HuH-7.5 (cell line): ENCODE data around the gene MMP19.
"Not testable (repeated sequence)": the region's sequence is repeated elsewhere in the genome, so short reads cannot be mapped to it uniquely, and the experiment has no call there.

Experiments
- DNase-seq: peaks from one replicate; pipeline ENCODE4 v3.0.0; 2011; ENCODE audit warnings: low spot score

The MMP19 gene, protein sequence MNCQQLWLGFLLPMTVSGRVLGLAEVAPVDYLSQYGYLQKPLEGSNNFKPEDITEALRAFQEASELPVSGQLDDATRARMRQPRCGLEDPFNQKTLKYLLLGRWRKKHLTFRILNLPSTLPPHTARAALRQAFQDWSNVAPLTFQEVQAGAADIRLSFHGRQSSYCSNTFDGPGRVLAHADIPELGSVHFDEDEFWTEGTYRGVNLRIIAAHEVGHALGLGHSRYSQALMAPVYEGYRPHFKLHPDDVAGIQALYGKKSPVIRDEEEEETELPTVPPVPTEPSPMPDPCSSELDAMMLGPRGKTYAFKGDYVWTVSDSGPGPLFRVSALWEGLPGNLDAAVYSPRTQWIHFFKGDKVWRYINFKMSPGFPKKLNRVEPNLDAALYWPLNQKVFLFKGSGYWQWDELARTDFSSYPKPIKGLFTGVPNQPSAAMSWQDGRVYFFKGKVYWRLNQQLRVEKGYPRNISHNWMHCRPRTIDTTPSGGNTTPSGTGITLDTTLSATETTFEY

DNA sequence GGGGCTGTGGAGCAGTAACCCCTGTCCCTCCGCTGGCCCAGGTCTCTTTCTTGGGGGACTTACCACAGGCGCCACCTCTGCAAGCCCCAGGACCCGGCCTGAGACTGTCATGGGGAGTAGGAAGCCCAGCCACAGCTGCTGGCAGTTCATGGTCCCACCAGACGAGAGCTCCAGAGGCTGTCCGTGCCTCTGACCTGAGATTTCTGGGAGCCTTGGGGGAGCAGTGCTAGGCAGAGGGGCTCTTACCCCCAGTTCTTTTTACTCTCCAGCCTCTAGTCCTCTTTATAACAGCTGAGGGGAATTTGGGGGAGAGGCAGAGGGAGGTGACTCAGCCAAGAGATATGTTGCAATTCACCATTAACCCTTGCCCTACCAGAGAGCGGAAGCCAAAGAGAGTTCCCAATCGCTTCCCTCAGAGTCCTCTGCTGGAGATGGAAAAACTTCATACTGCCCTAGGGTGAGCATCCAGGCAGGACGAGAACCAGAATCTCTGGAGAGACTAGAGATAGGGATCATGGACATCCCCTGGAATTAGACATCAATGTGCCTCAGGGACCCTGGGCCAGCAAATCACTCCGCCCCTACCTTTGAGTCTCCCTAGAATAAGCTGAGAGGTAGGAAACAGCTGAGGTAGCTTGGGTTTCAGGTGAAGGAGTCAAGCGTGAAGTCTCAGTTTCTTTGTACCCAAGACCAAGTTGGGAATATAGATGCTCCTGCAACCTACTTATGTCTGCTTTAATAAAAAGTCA lies at the start of gene MMP19:
Gene MMP19 (minus strand): TSS at position 256 of the 749 bp plus-strand sequence. CDS start 106 bp downstream, at position 150.
- DNase-seq, result no peak

DNA sequence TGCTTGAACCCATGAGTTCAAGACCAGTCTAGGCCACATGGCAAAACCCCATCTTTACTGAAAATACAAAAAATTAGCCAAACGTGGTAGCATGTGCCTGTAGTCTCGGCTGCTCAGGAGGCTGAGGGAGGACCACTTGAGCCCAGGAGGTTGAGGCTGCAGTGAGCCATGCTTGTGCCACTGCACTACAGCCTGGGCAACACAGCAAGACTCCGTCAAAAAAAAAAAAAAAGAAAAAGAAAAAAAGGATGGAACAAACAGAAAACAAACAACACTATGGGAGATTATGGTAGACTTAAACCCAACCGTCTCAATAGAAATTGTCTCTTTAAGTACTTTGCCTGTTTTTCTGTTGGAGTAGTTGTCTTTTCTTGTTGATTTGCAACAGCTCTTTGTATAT lies 48.6 kb upstream of the MMP19 start:
- no peak for DNase-seq

DNA sequence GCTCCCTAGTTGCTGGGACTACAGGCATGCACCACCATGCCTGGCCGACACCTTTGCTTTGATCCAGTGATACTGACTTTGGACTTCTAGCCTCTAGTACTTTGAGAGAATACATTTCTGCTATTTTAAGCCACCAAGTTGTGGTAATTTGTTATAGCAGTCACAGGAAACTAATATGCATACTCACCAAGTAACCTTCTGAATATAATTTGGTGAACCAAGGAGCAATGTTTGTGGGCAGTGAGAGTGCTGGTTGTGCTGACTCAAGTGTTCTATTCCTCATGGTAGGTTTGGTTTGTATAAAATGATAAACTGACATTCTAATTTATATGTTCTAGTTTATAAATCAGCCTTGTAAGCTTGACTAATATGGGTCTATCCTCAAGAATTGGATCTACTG lies 42.4 kb upstream of the MMP19 start:
- DNase-seq, result no peak

DNA sequence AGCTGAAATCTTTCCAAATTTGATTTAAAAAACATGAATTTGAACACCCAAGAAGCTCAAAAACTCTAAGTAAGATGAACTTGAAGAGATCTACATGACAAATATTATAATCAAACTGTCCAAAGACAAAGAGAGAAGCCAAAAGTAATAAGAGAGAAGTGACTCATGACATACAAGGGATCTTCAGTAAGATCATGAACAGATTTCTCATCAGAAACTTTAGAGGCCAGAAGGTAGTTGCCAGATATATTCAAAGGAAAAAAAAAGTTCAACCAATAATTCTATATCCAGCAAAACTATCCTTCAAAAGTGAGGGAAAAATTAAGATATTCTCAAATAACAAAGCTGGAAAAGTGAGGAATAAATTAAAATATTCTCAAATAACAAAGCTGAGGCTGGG lies 35.1 kb upstream of the MMP19 start:
- DNase-seq, result no peak

DNA sequence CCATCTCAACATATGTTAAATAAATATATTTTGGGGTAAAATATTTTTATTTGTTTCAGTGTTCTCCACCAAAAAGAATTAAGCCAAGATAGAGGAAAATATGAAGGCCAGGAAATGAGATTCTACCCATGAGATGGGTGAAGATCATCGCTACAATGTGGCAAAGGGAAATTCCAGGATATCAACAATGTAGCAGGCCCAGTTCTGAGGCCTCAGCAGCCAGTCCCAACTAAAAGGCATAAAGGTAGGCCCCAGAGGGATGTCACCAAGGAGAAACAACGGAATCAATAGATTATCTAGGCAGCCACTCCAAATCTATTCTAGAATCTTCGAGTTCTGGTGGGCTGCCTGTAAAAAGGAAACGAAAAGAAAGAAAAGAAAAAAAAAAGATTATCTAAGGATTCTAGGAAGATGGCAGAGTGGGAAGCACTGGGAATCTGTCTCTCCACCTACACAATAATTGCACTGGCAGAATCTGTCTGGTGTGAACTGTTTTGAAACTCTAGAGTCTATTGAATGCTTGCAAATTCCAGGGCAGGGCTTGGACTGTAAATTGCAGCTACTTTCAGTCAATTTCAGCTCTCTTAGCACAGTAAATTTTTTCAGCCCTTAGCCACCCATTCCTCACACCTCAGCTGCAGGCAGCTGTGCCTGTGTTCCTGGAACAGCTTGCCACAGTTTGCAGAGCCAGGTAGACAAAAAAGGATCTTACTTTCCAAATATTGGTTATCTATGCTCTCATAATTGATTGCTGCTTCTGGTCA lies 33.1 kb upstream of the MMP19 start:
- DNase-seq, result no peak

DNA sequence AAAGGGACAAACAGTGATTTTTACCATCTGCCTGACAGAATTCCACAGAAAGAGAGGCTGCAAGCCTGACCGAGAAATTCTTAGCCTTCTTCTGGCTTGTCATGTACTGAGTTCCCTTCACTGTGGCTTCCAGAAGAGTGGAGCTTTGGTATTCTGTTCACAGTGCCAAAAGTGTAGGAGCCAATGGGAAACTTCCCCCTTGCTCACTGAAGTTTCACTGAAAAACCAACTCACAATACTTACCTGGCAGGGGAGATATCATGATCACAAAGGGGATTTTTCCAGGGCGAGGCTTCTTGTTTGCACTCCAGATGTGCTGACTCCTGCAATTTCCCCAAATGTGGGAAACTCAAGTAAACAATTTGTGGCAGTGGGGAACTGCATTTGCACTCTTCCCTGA lies 31.7 kb upstream of the MMP19 start:
- no peak for DNase-seq

DNA sequence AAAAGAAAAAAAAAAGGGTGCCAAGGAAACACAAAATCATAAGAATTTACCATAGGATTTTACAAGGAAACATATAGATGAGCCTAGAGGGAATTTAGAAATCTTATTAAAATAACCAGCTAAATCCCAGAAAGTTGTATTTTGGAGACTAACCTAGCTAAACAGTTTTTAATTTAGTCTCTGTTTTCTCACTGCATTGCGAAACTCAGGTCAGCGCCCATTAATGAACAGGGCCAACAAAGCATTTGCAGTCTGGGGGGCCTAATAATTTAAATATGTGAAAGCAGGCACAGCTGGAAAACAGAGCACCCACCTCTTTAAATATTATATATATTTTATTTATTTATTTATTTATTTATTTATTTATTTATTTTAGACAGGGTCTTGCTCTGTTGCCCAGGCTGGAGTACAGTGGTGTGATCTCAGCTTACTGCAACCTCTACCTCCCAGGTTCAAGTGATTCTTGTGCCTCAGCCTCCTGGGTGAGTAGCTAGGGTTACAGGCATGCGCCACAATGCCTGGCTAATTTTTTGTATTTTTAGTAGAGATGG lies 23.8 kb upstream of the MMP19 start:
- DNase-seq, result not testable (repeated sequence)

DNA sequence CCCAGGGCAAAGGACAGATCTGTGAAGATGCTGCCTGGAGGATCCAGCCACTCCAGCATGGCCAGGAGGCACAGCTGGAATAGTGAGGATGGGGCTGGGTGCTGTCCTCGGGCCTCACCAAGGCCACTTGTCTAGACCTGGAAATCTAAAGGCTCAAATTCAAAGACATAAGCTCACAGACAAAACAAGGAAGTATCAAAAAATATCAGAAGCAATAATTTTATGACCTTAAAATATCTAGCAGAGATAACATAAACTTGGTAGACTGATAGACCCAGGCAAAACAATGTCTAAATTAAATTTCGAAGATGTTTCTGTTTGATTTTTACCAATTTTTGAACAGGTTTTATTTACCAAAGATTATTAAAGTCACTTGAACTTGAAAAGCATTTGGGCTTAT lies 22.6 kb upstream of the MMP19 start:
- DNase-seq, result no peak

DNA sequence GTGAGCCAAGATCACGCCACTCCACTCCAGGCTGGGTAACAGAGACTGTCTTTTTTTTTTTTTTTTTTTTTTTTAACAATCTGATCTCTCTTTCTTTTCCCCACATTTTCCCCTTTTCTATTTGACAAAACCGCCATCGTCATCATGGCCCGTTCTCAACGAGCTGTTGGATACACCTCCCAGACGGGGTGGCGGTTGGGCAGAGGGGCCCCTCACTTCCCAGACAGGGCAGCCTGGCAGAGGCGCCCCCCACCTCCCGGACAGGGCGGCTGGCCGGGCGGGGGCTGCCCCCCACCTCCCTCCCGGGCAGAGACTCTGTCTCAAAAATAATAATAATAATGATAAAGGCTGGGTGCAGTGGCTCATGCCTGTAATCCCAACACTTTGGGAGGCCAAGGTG lies 20.2 kb upstream of the MMP19 start:
- DNase-seq, result not testable (repeated sequence)

DNA sequence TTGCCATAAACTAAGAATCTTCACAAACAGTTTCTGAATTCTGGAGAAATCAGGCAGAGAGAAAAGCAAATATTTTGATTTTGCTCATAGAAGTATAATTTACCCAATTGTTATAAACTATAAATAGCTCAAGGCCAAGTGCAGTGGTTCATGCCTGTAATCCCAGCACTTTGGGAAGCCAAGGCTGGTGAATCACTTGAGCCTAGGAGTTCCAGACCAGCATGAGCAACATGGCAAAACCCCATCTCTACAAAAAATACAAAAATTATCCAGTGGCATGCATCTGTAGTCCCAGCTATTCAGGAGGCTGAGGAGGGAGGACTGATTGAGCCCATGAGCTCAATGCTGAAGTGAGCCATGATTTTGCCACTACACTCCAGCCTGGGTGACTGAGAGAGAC lies 19.6 kb upstream of the MMP19 start:
- no peak for DNase-seq

DNA sequence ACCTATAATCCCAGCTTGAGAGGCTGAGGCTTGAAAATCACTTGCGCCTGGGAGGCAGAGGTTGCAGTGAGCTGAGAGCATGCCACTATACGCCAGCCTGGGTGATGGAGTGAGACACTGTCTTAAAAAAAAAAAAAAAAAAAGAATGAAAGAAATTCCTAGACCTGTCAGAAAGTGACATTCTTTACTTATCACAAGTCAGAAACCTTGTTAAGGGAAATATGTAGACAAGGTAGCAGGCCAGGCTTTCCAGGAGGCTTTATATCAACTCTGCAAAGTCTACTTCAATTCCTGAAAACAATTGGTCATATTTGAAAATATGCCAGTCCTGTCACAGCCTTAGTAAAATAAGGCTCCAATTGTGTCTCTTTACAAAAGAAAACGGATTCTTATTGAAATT lies 19.1 kb upstream of the MMP19 start:
- no peak for DNase-seq

DNA sequence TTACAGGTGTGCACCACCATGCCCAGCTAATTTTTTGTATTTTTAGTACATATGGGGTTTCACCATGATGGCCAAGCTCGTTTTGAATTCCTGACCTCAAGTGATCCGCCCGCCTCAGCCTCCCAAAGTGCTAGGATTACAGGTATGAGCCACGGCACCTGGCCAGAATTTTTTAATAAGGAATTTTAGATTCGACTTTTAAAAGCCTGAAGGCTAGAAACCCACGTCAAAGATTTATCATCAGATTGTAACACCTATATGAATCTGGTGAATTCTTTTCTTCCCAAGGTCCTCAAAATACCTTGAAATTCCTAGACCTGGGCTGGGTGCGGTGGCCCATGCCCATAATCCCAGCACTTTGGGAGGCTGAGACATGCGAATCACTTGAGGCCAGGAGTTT lies 18.7 kb upstream of the MMP19 start:
- DNase-seq, result no peak

DNA sequence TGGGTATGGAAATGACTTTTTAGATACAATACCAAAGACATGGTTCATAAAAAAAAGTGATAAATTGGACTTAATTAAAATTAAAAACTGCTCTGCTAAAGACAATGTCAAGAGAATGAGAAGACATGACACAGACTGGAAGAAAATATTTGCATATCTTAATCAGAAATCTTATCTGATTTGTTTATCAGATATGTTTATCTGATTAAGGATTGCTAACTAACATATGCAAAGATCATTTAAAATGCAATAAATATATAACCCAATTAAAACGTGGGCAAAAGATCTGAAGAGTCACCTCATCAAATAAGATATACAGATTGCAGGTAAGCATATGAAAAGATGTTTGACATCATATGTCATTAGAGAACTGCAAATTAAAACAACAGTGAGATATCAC lies 10.0 kb upstream of the MMP19 start:
- DNase-seq, result no peak

DNA sequence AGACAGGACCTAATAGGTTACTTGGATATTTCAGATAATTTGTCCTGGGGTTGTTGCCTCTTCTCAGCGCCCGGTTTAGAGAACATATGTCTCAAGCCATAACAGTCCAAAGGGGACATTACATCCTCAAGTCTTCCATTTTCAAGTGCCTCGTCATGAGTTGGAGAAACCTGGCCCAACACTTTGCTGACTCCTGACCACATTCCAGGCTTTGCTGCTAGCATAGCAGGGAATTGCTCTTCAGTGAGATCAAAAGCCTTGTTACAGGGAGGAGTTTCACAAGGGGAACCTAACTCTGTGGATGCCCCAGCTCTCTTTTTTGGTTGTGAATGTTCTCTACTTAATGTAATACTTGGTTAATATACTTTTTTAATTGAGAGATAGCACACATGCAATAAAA lies 8.2 kb upstream of the MMP19 start:
- no peak for DNase-seq

DNA sequence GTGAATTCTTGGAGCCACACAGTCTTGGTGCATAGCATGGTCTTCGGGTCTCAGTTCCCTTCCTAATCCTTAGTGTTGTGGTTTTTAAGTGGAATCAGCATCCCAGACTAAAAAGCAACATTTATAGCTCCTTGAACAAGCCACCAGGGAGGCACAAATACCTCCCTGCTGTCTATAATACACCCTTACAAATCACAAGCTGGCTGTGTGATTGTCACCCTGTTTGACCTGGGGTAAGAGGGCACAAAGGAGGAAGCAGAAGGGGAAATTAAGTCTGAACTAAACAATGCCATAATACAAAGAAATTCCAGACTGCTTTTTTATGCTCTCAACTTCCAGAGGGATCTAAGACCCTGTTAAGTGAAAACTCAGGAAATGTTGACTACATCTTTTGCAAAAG lies 7.7 kb upstream of the MMP19 start:
- no peak for DNase-seq

DNA sequence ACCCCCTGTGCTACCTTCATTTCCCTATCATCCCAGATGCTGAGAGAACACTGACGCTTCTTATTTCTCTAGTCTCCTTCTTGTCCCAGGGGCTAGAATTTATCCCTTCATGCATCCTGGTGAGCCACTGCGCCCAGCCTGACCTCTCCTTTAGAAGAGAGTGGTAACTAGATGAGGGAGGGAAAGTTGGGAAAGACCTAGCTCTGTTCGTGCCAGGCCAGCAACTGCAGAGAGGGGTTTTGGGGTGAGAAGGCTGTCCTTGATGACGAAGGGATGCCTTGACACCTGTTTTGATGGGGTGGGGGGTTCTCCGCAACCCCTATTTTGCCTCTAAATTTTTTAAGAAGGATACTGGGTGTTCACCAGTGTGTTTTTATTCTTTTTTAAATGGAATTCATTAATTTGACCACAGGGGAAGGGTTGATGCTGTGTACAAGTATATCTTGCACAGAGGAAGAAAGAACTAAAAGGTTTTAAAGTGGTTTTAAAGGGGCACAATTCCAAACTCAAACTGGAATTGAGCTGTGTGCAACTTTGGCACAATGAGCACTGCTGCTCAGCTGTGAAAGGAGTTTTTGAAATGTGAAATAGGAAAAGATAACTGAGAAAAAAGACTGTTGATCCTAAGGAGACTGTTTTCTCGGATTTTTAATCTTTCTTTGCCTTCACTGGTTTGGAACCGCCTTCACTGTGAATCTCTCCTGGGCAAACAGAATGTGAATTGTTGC lies 7.0 kb upstream of the MMP19 start:
- no peak for DNase-seq

DNA sequence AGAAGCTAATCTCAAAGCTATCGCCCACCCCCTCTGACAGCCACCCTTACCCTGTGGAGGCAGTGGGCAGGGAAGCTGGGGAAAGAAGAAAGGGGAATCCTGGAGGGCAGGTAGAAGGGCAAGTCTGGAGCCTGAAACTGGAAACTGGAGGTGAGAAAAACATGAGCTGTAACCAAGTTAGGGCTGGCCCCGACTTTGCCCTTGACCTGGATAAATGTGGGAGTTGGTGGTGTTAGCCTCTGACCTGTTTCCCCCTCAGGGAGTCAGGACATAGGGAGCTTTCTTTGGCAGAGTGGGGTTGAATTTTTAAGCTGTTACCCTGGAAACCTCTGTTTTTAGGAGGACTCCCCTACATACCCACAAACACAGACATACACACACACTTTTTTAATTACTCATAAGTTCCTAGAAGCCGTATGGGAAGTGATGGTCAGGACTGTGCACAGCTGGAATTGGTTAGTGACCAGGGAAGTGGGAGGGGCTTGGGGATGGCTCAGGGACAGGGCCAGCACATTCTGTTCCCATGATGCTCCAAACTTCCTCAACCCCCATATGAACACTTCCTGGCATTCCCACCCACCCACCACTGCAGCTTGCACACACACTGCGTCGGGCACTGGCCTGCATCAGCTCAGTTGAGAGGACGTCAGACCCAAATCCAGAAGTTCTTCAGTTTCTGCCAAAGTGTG lies 5.0 kb upstream of the MMP19 start:
- no peak for DNase-seq

DNA sequence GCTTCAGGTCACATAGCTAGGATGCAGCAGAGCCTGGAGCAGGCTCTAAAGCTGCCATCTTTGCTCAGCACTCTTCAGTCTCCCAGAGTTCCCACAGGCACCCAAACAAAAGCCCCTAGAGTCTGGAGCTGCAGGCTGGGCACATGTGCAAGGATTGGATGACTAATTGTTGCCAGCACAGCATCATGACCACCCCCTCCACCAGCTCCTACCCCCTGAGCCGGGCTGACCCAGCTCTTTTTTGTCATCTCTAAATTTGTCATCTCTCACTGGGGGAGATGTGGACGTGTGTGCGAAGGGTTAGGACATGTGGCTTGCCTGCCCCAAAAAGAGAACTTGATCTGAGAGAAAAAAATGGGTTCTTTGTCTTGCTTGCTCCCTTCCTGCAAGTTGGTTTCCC lies 4.3 kb upstream of the MMP19 start:
- no peak for DNase-seq

DNA sequence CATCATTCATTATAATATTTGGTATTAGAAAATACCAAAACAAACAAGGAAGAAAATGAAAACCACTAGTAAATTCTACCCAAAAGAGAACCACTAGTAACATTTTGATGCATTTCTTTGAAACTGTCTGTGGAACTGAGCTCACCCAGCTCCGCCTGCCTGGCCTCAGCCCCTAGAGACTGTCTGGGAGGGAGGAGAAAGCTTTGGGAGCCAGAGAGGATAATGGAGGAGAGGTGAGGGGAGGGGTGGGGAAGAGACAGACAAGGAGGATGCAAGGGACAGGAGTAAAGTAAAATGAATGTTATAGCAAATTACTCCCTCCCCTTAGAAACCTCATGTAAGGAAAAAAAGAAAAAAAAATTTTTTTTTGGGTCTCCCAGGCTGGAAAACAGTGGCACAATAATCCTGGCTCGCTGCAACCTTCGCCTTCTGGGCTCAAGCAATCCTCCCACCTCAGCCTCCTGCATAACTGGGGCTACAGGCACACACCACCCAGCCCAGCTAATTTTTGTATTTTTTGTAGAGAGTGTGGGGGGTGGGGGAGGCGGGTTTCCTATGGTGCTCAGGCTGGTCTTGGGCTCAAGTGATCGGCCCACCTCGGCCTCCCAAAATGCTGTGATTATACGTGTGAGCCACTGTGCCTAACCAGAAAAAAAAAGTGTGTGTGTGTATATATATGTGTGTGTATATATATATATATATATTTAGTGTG lies 3.2 kb upstream of the MMP19 start:
- no peak for DNase-seq

DNA sequence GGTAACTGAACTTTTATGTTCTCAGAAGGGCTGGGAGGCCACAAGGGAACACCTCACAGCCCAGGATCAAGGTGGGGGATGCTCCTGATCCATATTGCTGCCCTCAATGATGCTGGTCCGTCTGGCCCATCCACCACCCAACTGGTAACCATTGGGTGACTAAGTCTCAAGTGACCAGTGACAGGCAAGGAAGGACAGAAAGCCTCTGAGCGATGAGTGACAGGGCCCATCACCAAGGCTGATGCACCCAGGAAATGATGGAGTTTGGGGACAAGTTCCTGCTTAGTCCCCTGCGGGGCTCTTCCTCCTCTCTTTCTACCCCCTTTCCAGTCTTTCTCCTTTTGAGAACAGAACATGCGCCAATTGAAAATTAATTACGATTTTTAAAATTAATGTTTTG lies 2.6 kb upstream of the MMP19 start:
- DNase-seq, result no peak
